Measurements from ENCODE around the gene NHSL2. TPM values are rescaled to one million over a fixed set of nuclear protein-coding genes. Genes with fewer than 3 reads are reported as not detected.
A peak's percentile ranks its signal among the peaks of the same experiment; 100 is the strongest.

Gene NHSL2
- total and polyA plus RNA-seq, 2 of the 13 experiments (the other 11 are each of a cell fraction or from before 2014, with no cell fraction given) = not detected

DNA sequence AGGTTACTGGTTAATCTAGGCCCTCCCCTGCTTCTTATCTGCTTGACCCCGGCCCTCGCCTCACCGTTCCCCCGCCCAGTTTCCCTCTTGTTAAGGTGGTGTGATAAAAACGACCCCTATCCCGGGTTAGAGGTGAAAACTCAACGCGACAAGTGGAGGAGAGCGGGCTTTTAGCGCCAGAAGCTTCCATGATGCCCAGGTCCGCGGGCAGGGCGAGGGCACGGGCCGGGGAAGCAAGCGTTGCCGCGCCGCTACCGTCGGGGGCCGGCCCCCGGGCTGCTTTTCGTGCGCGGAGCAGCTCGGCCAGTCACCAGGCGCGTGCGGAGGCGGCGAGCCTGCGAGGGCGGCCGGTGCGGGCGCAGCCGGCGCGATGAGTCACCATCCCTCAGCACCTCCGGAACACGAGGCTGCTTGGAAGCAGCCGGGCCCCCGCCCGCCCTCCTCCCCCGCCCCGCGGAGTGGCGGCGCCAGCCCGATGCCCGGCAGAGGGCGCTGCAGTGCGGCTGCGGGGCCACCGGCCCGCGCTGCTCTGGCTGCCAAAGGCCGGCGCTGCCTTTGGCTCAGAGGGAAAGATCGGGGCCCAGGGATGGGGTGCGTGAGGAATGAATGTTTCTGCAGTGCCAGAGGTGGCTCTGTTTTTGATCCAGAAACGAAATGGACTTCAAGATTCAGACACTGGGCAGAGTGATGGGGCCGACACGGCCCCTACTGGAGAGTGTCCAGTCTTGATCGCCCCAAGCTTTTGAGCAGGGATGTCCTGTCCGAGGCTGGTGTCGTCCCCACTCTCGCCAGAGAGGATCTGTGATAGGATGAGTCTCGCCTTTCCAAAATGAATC is 107.8 kb downstream of the NHSL2 start (continued):
- TF ChIP-seq STAG1 (CRISPR knock-in tag; IDR thresholded peaks at IDR 0.05) (no peak), ZNF605 (CRISPR knock-in tag; IDR thresholded peaks at IDR 0.05) (no peak), ZNF343 (CRISPR knock-in tag; IDR thresholded peaks at IDR 0.05) (no peak), HMGA1 (CRISPR knock-in tag; conservative IDR thresholded peaks at IDR 0.05) (no peak), ZMYM4 (CRISPR knock-in tag; IDR thresholded peaks at IDR 0.05) (peak; percentile 43; the same call in 1 of the 2 replicates), ELF3 (CRISPR knock-in tag; IDR thresholded peaks at IDR 0.05) (peak; percentile 44; the same call in 1 of the 2 replicates), U2AF1 (optimal IDR thresholded peaks at IDR 0.05; ENCODE audit: low read depth, low read length) (no peak), HOXD1 (CRISPR knock-in tag; IDR thresholded peaks at IDR 0.05) (0 out of 2 replicates have a peak, but pooled peaks have one; percentile 41), ADNP (CRISPR knock-in tag; IDR thresholded peaks at IDR 0.05) (no peak), ZBTB3 (CRISPR knock-in tag; IDR thresholded peaks at IDR 0.05; ENCODE audit: borderline replicate concordance, low read depth) (no peak), POLR2AphosphoS2 (IDR thresholded peaks at IDR 0.05; ENCODE audit: low read depth, low read length) (no peak), DMAP1 (CRISPR knock-in tag; IDR thresholded peaks at IDR 0.05) (no peak), ZSCAN31 (CRISPR knock-in tag; IDR thresholded peaks at IDR 0.05; ENCODE audit: low read depth) (peak; percentile 59; the same call in 1 of the 2 replicates), FOXM1 (CRISPR knock-in tag; IDR thresholded peaks at IDR 0.05) (no peak), ZFY (CRISPR knock-in tag; IDR thresholded peaks at IDR 0.05) (peak; percentile 43; the same call in 1 of the 2 replicates), TEAD2 (CRISPR knock-in tag; IDR thresholded peaks at IDR 0.05) (no peak), ONECUT2 (CRISPR knock-in tag; IDR thresholded peaks at IDR 0.05) (no peak), HNRNPH1 (optimal IDR thresholded peaks at IDR 0.05; ENCODE audit: low read depth, low read length) (no peak), CHD4 (IDR thresholded peaks at IDR 0.05; ENCODE audit: borderline replicate concordance, low read length) (no peak), EED (CRISPR knock-in tag; IDR thresholded peaks at IDR 0.05) (no peak), ZFAT (CRISPR knock-in tag; conservative IDR thresholded peaks at IDR 0.05) (0 out of 2 replicates have a peak, but pooled peaks have one; percentile 53), TOE1 (CRISPR knock-in tag; IDR thresholded peaks at IDR 0.05) (no peak), FOSL2 (CRISPR knock-in tag; IDR thresholded peaks at IDR 0.05) (peak; percentile 93), KLF15 (CRISPR knock-in tag; IDR thresholded peaks at IDR 0.05; ENCODE audit: borderline replicate concordance) (peak; percentile 49; the same call in 1 of the 2 replicates), ARNT (IDR thresholded peaks at IDR 0.05) (no peak)
- TF ChIP-seq, protein P1, sequence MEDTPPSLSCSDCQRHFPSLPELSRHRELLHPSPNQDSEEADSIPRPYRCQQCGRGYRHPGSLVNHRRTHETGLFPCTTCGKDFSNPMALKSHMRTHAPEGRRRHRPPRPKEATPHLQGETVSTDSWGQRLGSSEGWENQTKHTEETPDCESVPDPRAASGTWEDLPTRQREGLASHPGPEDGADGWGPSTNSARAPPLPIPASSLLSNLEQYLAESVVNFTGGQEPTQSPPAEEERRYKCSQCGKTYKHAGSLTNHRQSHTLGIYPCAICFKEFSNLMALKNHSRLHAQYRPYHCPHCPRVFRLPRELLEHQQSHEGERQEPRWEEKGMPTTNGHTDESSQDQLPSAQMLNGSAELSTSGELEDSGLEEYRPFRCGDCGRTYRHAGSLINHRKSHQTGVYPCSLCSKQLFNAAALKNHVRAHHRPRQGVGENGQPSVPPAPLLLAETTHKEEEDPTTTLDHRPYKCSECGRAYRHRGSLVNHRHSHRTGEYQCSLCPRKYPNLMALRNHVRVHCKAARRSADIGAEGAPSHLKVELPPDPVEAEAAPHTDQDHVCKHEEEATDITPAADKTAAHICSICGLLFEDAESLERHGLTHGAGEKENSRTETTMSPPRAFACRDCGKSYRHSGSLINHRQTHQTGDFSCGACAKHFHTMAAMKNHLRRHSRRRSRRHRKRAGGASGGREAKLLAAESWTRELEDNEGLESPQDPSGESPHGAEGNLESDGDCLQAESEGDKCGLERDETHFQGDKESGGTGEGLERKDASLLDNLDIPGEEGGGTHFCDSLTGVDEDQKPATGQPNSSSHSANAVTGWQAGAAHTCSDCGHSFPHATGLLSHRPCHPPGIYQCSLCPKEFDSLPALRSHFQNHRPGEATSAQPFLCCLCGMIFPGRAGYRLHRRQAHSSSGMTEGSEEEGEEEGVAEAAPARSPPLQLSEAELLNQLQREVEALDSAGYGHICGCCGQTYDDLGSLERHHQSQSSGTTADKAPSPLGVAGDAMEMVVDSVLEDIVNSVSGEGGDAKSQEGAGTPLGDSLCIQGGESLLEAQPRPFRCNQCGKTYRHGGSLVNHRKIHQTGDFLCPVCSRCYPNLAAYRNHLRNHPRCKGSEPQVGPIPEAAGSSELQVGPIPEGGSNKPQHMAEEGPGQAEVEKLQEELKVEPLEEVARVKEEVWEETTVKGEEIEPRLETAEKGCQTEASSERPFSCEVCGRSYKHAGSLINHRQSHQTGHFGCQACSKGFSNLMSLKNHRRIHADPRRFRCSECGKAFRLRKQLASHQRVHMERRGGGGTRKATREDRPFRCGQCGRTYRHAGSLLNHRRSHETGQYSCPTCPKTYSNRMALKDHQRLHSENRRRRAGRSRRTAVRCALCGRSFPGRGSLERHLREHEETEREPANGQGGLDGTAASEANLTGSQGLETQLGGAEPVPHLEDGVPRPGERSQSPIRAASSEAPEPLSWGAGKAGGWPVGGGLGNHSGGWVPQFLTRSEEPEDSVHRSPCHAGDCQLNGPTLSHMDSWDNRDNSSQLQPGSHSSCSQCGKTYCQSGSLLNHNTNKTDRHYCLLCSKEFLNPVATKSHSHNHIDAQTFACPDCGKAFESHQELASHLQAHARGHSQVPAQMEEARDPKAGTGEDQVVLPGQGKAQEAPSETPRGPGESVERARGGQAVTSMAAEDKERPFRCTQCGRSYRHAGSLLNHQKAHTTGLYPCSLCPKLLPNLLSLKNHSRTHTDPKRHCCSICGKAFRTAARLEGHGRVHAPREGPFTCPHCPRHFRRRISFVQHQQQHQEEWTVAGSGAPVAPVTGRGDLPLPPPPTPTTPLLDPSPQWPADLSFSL (CRISPR knock-in tag; IDR thresholded peaks at IDR 0.05) = no peak
- TF ChIP-seq, protein P2, sequence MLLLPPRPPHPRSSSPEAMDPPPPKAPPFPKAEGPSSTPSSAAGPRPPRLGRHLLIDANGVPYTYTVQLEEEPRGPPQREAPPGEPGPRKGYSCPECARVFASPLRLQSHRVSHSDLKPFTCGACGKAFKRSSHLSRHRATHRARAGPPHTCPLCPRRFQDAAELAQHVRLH (CRISPR knock-in tag; IDR thresholded peaks at IDR 0.05; ENCODE audit: borderline replicate concordance, low read depth) = no peak

Measured in HepG2 (cell line).